Transverse colon (tissue), 4 donors: ENCODE data around the gene ARRB1. TPM values are rescaled to one million over a fixed set of nuclear protein-coding genes. Genes with fewer than 3 reads are reported as not detected.

ENCODE experiments used
- DNase-seq: peaks from one replicate; pipeline ENCODE4 v3.0.0-alpha.2; 2019
- H3K27ac ChIP-seq, 4 donors: fragments of 200-600 bp; sonication (generic); 2 replicates each; pipeline ENCODE4 v1.5.1; 2016 to 2018; ENCODE audit warnings: inconsistent platforms in 4 of 4
- H3K27me3 ChIP-seq: fragments of 200-600 bp; sonication (generic); 2 replicates; pipeline ENCODE4 v1.5.1; 2017; ENCODE audit warnings: inconsistent platforms
- H3K36me3 ChIP-seq, 4 donors: fragments of 200-600 bp; sonication (generic); 2 replicates each; pipeline ENCODE4 v1.5.1; 2017 to 2019; ENCODE audit warnings: inconsistent platforms in 4 of 4
- H3K4me1 ChIP-seq, 4 donors: fragments of 200-600 bp; sonication (generic); 2 replicates each; pipeline ENCODE4 v1.5.1; 2017 to 2020; ENCODE audit warnings: inconsistent platforms in 4 of 4
- H3K4me3 ChIP-seq, 4 donors: fragments of 200-600 bp; sonication (generic); 1 replicate in 1 of 4; 2 replicates in 3 of 4; pipeline versions ENCODE4 v1.5.1 to v1.6.1; 2017 to 2019; ENCODE audit warnings: inconsistent platforms in 4 of 4
- H3K9me3 ChIP-seq, 2 donors: fragments of 200-600 bp; sonication (generic); 2 replicates each; pipeline ENCODE4 v1.5.1; 2017 to 2019; ENCODE audit warnings: inconsistent platforms in 2 of 2
- CTCF ChIP-seq, 5 experiments: fragments of 200-600 bp in 3 of 5; fragments of 450-650 bp in 2 of 5; sonication (generic) in 3 of 5; IDR thresholded peaks; 1 replicate in 2 of 5; 2 replicates in 3 of 5; pipeline ENCODE4 v1.5.1; 2016 to 2017; ENCODE audit warnings: antibody characterized with exemption in 5 of 5, inconsistent platforms in 3 of 5, mild to moderate bottlenecking in 2 of 5, moderate library complexity in 1 of 5
- EP300 ChIP-seq: sonication (generic); formaldehyde crosslinking; IDR thresholded peaks from one replicate; pipeline ENCODE4 v1.6.1; 2017; ENCODE audit warnings: antibody characterized with exemption, low read depth
- POLR2A ChIP-seq: fragments of 450-650 bp; IDR thresholded peaks from one replicate; pipeline ENCODE4 v1.6.1; 2016; ENCODE audit warnings: antibody characterized with exemption, mild to moderate bottlenecking, moderate library complexity
- POLR2AphosphoS5 ChIP-seq, 3 donors: sonication (generic); formaldehyde crosslinking; IDR thresholded peaks; one replicate each; pipeline ENCODE4 v1.6.1; 2016; ENCODE audit warnings: antibody characterized with exemption in 3 of 3
- WGBS, 2 donors: methylation state at CpG; one replicate each; pipeline ENCODE4 v1.1.5; 2018; ENCODE audit warnings: low coverage in 1 of 2; 5-methylcytosine and 5-hydroxymethylcytosine counted together
- in situ Hi-C, 4 donors: fragments of 200-750 bp; cut with MboI; loops; one replicate each; pipeline versions ENCODE4 v1.15.0 to v1.15.1; 2017; ENCODE audit warnings: low sequenced_read_pairs in 3 of 4, low pct_ligation_motif_present in 1 of 4, low pct_unique_long_range_greater_than_20kb in 1 of 4
- intact Hi-C: fragments of 100-400 bp; cut with DNase I; formaldehyde crosslinking; loops from one replicate; pipeline ENCODE4 v1.15.1; 2023; ENCODE audit warnings: low total_unique reads
- total RNA-seq, 4 donors: library from RNA; depleted of rRNA; stranded (reverse); fragments of >200 nt; gene quantifications; one replicate each; pipeline ENCODE4 v1.1.0, GENCODE V29; 2016

ARRB1 gene
- total RNA-seq, 4 donors from 2014 or later = 55.7 to 88.2 (median 78.0) TPM

- peaks cover 0 to 15% (median 0%) of the 10 kb centered on the region in 4 donors for H3K36me3 ChIP-seq
- intact Hi-C loops = no loop called here
- WGBS, 2 donors = 86% methylated on average over 23 of the region's 25 CpGs; no CpG with 5 or more reads in 1 of the 2 donors
- DNase-seq = peak; percentile 4
- in situ Hi-C loops = no loop called here
- H3K27me3 ChIP-seq = no peaks in the 10 kb centered on the region
- TF ChIP-seq POLR2AphosphoS5 (IDR thresholded peaks at IDR 0.05) (no peak), CTCF (IDR thresholded peaks at IDR 0.05) (no peak)
- H3K27ac ChIP-seq = no peak overlapping the region
- H3K4me3 ChIP-seq = no peak overlapping the region
- H3K4me1 ChIP-seq = no peaks in the 10 kb centered on the region
- no peaks in the 10 kb centered on the region for H3K9me3 ChIP-seq
Observed at GRCh38 chr11:75268626-75269366, 82.7 kb downstream of the ARRB1 start.

GRCh38 chr11:75267171-75267970 lies 84.1 kb downstream of the ARRB1 start:
- DNase-seq = peak; percentile 5
- intact Hi-C loops = no loop called here
- Histone ChIP-seq H3K4me1 (no peaks in the 10 kb centered on the region), H3K27me3 (no peaks in the 10 kb centered on the region), H3K4me3 (no peak overlapping the region), H3K9me3 (no peaks in the 10 kb centered on the region), H3K27ac (no peak overlapping the region), H3K36me3 (peaks cover 0 to 3% (median 0%) of the 10 kb centered on the region in 4 donors)
- TF ChIP-seq POLR2AphosphoS5 (IDR thresholded peaks at IDR 0.05) (no peak), POLR2A (no peak), CTCF (IDR thresholded peaks at IDR 0.05) (no peak), EP300 (no peak)
- in situ Hi-C loops = no loop called here
- 83 to 92% methylated on average over 7 to 26 of the region's 27 CpGs for WGBS, 2 donors

- intact Hi-C loops = no loop called here
- Histone ChIP-seq H3K4me3 (no peak overlapping the region), H3K9me3 (no peaks in the 10 kb centered on the region), H3K27ac (no peak overlapping the region), H3K4me1 (peaks cover 0 to 4% (median 0%) of the 10 kb centered on the region in 4 donors), H3K36me3 (no peaks in the 10 kb centered on the region), H3K27me3 (no peaks in the 10 kb centered on the region)
- no peak for TF ChIP-seq CTCF (IDR thresholded peaks at IDR 0.05)
- no peak for TF ChIP-seq POLR2A
- no peak for TF ChIP-seq POLR2AphosphoS5 (IDR thresholded peaks at IDR 0.05)
- TF ChIP-seq EP300 = no peak
- in situ Hi-C loops = no loop called here
- 60 to 66% methylated on average over 1 to 17 of the region's 17 CpGs for WGBS, 2 donors
- peak; percentile 6 for DNase-seq
Observed at GRCh38 chr11:75265851-75266531, 85.5 kb downstream of the ARRB1 start.

- intact Hi-C loops (no loop called here), in situ Hi-C loops (no loop called here)
- TF ChIP-seq CTCF (IDR thresholded peaks at IDR 0.05) (no peak), POLR2A (no peak), EP300 (no peak), POLR2AphosphoS5 (IDR thresholded peaks at IDR 0.05) (no peak)
- WGBS, 2 donors = 80 to 85% methylated on average over 1 to 6 of the region's 6 CpGs
- Histone ChIP-seq H3K4me1 (peaks cover 0 to 11% (median 0%) of the 10 kb centered on the region in 4 donors), H3K36me3 (no peaks in the 10 kb centered on the region), H3K9me3 (no peaks in the 10 kb centered on the region), H3K27ac (no peak overlapping the region), H3K4me3 (no peak overlapping the region), H3K27me3 (no peaks in the 10 kb centered on the region)
- peak; percentile 3 for DNase-seq
Observed at GRCh38 chr11:75264971-75265370, 86.5 kb downstream of the ARRB1 start.
